GM10847 (cell line): ENCODE data around the gene EIF4G1.

Experiments used
- POLR2A ChIP-seq: IDR thresholded peaks from 2 replicates; pipeline ENCODE4 v1.6.1; 2011; ENCODE audit not compliant: insufficient read length; ENCODE audit errors: extremely low read depth

EIF4G1 gene

GRCh38 chr3:184314363-184314699, at the start of gene EIF4G1:
TSS of gene EIF4G1 (plus strand) at chr3:184314606. CDS start at chr3:184315797, 1,191 bp downstream.
- peak; percentile 81 for TF ChIP-seq POLR2A

GRCh38 chr3:184272269-184272668, 42.1 kb upstream of the EIF4G1 start:
- TF ChIP-seq POLR2A: no peak

- no peak for TF ChIP-seq POLR2A
Observed at GRCh38 chr3:184275381-184275701, 39.1 kb upstream of the EIF4G1 start.

GRCh38 chr3:184275961-184276910, 38.2 kb upstream of the EIF4G1 start, which contains the start of gene ECE2:
TSS of gene ECE2 (plus strand) at chr3:184276022. CDS start at chr3:184276154, 132 bp downstream.
- no peak for TF ChIP-seq POLR2A

DNA sequence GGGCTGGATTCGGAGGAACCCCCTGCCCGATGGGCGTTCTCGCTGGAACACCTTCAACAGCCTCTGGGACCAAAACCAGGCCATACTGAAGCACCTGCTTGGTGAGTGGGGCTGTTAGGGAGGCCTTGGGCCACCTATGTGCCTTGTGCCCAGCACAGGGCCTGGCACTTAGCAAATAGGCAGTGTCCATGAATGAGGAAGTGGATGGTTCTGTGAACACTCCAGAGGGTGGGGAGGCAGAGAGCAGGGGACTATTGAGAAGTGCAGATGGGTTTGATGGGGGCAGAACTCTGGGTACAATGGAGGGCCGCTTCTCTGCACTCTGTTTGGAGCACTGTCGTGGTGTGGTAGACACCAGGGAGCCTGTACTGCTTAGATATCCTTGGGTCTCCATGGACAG, 37.0 kb upstream of the EIF4G1 start:
- no peak for TF ChIP-seq POLR2A

DNA sequence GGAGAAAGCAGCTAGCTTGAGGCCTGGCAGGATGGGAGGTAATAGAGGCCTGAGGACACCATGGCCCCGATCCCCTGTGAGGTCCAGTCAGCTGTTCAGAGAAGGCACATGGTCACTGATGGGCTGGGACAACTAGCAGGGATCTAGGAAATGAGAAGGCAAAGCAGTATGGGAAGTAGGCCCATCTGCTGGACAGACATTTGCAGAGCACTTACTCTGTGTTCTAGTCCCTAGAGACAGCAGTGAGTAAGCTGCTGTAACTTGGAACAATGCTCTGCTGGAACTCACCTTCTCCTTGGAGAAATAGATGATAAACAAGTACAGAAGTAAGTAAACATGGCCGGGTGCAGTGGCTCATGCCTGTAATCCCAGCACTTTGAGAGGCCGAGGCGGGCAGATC, 31.5 kb upstream of the EIF4G1 start:
- TF ChIP-seq POLR2A: no peak

DNA sequence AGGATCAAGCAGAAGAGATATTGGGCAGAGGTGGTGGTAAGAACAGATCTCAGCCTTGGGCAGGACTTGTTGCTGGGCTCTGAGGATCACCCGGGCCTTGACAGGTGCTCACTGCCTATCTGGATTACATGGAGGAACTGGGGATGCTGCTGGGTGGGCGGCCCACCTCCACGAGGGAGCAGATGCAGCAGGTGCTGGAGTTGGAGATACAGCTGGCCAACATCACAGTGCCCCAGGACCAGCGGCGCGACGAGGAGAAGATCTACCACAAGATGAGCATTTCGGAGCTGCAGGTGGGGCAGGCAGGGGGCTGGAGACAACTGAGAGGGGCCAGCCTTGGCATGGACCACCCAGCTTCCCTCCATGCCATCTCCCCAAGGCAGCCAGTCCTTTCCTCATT, 30.7 kb upstream of the EIF4G1 start:
- no peak for TF ChIP-seq POLR2A

DNA sequence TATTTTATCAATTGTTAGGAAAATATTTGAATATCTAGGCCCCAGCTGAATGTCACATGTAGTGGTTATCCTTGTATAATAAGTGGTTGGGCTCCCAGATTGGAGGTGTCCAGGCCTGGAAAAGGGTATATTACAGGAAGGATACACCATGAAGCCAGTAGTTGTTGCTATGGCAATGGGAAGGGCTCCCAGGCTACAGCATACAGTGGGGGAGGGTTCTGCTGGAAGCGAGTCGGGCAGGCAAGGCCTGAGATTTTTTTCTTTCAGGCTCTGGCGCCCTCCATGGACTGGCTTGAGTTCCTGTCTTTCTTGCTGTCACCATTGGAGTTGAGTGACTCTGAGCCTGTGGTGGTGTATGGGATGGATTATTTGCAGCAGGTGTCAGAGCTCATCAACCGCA, 29.7 kb upstream of the EIF4G1 start:
- TF ChIP-seq POLR2A: no peak

GRCh38 chr3:184289426-184289938, 24.9 kb upstream of the EIF4G1 start:
- no peak for TF ChIP-seq POLR2A

- TF ChIP-seq POLR2A: no peak
Observed at GRCh38 chr3:184290331-184290730, 24.1 kb upstream of the EIF4G1 start.

DNA sequence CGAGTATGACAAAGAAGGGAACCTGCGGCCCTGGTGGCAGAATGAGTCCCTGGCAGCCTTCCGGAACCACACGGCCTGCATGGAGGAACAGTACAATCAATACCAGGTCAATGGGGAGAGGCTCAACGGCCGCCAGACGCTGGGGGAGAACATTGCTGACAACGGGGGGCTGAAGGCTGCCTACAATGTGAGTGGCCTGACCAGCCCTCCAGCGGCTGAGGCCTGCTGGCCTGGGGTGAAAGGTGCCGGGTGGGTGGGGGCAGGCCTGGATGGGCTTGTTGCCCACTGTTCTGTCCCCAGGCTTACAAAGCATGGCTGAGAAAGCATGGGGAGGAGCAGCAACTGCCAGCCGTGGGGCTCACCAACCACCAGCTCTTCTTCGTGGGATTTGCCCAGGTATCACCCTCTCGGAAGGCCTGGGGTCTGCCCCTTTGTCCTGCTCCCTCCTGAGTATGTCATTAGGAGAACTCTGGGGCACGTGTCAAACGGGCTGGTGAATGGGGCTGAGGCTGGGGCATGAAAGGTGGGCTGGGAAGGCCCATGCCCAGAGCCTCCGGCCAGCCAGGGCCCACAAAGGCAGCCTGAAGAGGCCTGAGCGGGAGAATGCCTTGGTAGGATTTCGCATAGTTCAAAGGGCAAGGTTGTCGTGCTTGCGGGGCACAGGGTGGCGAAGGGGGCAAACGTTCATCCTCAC, 23.2 kb upstream of the EIF4G1 start:
- no peak for TF ChIP-seq POLR2A

- no peak for TF ChIP-seq POLR2A
Observed at GRCh38 chr3:184291738-184292445, 22.5 kb upstream of the EIF4G1 start.

GRCh38 chr3:184295771-184296170, 18.6 kb upstream of the EIF4G1 start:
- TF ChIP-seq POLR2A: no peak

- TF ChIP-seq POLR2A: no peak
Observed at GRCh38 chr3:184296616-184297015, 17.8 kb upstream of the EIF4G1 start.

GRCh38 chr3:184298759-184299487, 15.5 kb upstream of the EIF4G1 start, which contains the start of gene PSMD2:
TSS of gene PSMD2 (plus strand) at chr3:184299241. CDS start at chr3:184299267, 26 bp downstream.
- TF ChIP-seq POLR2A: peak; percentile 73
